ENCODE results near the gene STYXL2. TPM values are rescaled to one million over a fixed set of nuclear protein-coding genes. Genes with fewer than 3 reads are reported as not detected.
A peak's percentile ranks its signal among the peaks of the same experiment; 100 is the strongest.

The STYXL2 gene
- total RNA-seq, 4 donors from 2014 or later, result under 0.01 TPM; not detected in 3

DNA sequence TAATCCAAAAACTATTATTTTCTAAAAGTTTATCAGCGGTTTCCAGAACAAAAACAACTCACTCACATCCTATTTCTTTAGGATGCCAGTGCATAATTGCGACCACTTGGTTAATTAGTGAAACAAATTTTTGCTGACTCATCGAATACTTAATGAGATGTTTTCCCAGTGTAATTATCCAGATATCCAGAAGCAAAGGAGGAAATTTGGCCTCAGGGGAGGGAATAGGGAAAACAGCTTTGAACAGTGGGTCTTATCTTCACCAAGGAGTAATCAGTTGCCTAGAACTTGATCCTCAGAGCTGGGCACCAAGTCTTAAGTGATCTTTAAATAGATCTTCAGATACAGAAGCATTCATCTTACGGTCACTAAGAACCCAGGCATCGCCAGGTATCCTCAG lies 24.3 kb downstream of the STYXL2 start:
- no peak for TF ChIP-seq POLR2A (IDR thresholded peaks at IDR 0.05)
- TF ChIP-seq, protein P1, sequence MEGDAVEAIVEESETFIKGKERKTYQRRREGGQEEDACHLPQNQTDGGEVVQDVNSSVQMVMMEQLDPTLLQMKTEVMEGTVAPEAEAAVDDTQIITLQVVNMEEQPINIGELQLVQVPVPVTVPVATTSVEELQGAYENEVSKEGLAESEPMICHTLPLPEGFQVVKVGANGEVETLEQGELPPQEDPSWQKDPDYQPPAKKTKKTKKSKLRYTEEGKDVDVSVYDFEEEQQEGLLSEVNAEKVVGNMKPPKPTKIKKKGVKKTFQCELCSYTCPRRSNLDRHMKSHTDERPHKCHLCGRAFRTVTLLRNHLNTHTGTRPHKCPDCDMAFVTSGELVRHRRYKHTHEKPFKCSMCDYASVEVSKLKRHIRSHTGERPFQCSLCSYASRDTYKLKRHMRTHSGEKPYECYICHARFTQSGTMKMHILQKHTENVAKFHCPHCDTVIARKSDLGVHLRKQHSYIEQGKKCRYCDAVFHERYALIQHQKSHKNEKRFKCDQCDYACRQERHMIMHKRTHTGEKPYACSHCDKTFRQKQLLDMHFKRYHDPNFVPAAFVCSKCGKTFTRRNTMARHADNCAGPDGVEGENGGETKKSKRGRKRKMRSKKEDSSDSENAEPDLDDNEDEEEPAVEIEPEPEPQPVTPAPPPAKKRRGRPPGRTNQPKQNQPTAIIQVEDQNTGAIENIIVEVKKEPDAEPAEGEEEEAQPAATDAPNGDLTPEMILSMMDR (IDR thresholded peaks at IDR 0.05), result no peak
- H3K9me3 ChIP-seq, result no peaks in the 10 kb centered on the region
- no peak for DNase-seq
- H3K36me3 ChIP-seq, result no peaks in the 10 kb centered on the region
- no peak overlapping the region for H3K27ac ChIP-seq
- no peak overlapping the region for H3K4me3 ChIP-seq
- WGBS, 2 donors, result 88 to 89% methylated on average over 5 of the region's 5 CpGs
- H3K4me1 ChIP-seq, result peaks cover 6 to 14% (median 9%) of the 10 kb centered on the region in 3 donors
- peaks cover 0 to 44% (median 0%) of the 10 kb centered on the region in 4 donors for H3K27me3 ChIP-seq
- intact Hi-C loops (cut with DNase I), result no loop called here

DNA sequence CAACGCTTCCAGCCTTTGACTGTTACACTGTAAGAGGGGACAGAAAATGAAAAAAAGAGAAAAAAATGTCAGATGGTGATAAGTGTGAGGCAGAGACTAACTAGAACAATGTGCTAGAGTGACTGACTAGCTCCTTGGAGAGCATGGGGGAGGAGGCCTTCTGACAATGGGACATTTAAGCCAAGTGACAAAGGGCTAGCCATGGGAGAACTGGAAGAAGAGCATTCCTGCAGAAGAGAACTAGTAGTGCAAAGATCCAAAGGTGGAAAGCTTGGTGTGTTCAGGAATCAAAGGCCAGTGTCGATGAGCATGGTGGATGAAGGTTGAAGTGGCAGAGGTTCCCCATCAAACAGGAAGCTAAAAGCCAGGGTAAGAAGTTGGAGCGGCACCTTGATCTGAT lies 25.8 kb downstream of the STYXL2 start:
- TF ChIP-seq, protein P1 (IDR thresholded peaks at IDR 0.05), result no peak
- no peak for TF ChIP-seq POLR2A (IDR thresholded peaks at IDR 0.05)
- H3K36me3 ChIP-seq, result no peaks in the 10 kb centered on the region
- no peak for DNase-seq
- H3K4me1 ChIP-seq, result peaks cover 6 to 14% (median 9%) of the 10 kb centered on the region in 3 donors
- H3K27me3 ChIP-seq, result peaks cover 0 to 37% (median 0%) of the 10 kb centered on the region in 4 donors
- no peaks in the 10 kb centered on the region for H3K9me3 ChIP-seq
- intact Hi-C loops (cut with DNase I), result no loop called here
- H3K27ac ChIP-seq, result no peak overlapping the region
- WGBS, 2 donors, result 90 to 97% methylated on average over 3 of the region's 3 CpGs
- H3K4me3 ChIP-seq, result no peak overlapping the region

DNA sequence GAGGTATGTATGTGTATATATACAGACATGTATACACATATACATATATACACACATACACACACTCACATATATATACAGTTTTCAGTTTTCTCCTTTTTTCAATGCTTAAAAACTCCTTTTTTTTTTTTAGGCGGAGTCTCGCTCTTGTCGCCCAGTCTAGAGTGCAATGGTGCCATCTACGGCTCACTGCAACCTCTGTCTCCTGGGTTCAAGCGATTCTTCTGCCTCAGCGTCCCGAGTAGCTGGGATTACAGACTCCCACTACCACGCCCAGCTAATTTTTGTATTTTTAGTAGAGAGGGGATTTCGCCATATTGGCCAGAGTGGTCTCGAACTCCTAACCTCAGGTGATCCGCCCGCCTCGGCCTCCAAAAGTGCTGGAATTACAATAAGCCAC lies 27.0 kb downstream of the STYXL2 start:
- no peak overlapping the region for H3K27ac ChIP-seq
- H3K27me3 ChIP-seq, result peaks cover 0 to 34% (median 0%) of the 10 kb centered on the region in 4 donors
- DNase-seq, result no peak
- no peaks in the 10 kb centered on the region for H3K9me3 ChIP-seq
- H3K4me3 ChIP-seq, result peak overlapping the region; percentile 13 to 62 (median 40)
- intact Hi-C loops (cut with DNase I), result no loop called here
- H3K4me1 ChIP-seq, result peaks cover 6 to 14% (median 9%) of the 10 kb centered on the region in 3 donors
- no peaks in the 10 kb centered on the region for H3K36me3 ChIP-seq
- WGBS, 2 donors, result 56% methylated on average over 13 of the region's 13 CpGs; no CpG with 5 or more reads in 1 of the 2 donors
- TF ChIP-seq, protein P1 (IDR thresholded peaks at IDR 0.05), result no peak
- TF ChIP-seq POLR2A (IDR thresholded peaks at IDR 0.05), result no peak

DNA sequence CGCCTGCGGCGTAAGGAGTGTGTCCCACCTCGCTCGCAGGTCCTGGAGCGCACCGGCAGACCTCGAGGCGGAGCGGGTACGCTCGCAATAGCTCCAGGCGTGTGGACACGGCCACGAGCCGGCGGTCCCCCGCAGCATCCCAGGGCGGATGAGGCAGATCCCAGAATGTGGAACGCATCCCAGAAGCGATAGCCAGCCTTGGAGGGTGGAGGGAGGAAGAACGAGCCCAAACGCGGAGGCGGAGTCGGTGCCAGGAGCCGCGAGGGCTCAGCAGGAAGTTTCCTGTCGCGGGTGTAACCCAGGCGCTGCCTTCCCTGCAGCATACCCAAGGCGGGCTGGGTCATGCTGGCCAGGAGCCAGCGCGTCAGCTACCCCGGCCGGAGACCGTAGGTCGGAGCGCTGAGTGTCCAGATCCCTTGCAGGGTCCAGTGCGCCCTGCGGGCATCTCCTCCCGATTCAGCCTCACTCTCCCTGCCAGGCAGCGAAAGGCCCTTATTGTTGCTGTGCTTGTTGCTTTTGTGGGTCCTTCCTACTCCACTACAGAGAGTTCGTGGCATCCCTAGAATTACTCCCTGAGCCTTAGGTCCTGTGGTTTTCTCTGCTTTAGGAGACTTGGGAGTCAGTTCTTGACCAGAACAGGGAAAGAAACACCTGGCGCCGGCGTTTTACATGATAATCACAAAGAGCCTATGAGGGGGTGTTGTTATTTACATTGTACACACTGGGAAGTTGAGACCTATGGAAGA lies 27.7 kb downstream of the STYXL2 start:
- peaks cover 6 to 14% (median 9%) of the 10 kb centered on the region in 3 donors for H3K4me1 ChIP-seq
- intact Hi-C loops (cut with DNase I), result no loop called here
- peaks cover 0 to 41% (median 0%) of the 10 kb centered on the region in 4 donors for H3K27me3 ChIP-seq
- WGBS, 2 donors, result 13 to 16% methylated on average over 18 to 20 of the region's 47 CpGs
- H3K9me3 ChIP-seq, result no peaks in the 10 kb centered on the region
- DNase-seq, result no peak
- H3K27ac ChIP-seq, result no peak overlapping the region
- peak overlapping the region; percentile 13 to 62 (median 40) for H3K4me3 ChIP-seq
- no peak for TF ChIP-seq POLR2A (IDR thresholded peaks at IDR 0.05)
- H3K36me3 ChIP-seq, result no peaks in the 10 kb centered on the region

DNA sequence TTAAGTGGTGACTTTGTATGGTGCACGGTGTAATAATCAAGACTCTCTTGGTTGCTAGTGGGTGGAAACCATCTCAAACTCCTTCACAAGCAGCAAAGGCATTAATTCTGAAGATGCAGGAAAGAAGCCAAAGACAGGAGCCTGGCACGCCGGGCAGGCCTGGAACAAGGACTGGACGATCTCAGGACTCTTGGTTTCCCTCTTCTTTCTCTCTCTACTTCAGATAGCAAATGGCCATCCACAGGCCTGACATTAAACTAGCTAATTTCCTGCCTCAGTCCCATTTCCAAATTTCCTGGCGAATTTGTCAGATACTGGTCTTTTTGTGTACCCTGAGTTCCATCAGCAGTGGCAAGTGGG lies 28.2 kb downstream of the STYXL2 start:
- Histone ChIP-seq H3K27ac (no peak overlapping the region), H3K4me1 (peaks cover 6 to 14% (median 9%) of the 10 kb centered on the region in 3 donors)
- intact Hi-C loops (cut with DNase I), result no loop called here

More for the DNA sequence above, 28.2 kb downstream of the STYXL2 start:
- no peak for DNase-seq
- Histone ChIP-seq H3K27me3 (peaks cover 0 to 44% (median 0%) of the 10 kb centered on the region in 4 donors), H3K36me3 (no peaks in the 10 kb centered on the region), H3K4me3 (no peak overlapping the region), H3K9me3 (no peaks in the 10 kb centered on the region)
- TF ChIP-seq, protein P1 (IDR thresholded peaks at IDR 0.05), result no peak
- no peak for TF ChIP-seq POLR2A (IDR thresholded peaks at IDR 0.05)
- WGBS, 2 donors, result 65 to 84% methylated on average over 5 of the region's 5 CpGs

Data from esophagus squamous epithelium (tissue), 5 donors.